SK-N-SH (cell line): ENCODE results near the gene PROSER3. TPM values are rescaled to one million over a fixed set of nuclear protein-coding genes. Genes with fewer than 3 reads are reported as not detected.

Source experiments
- CTCF ChIA-PET: fragments of 300-600, 350-600 bp; formaldehyde crosslinking; extraction: SDS; loops from one replicate; lab custom pipeline; 2021; lab: Yijun Ruan, JAX
- POLR2A ChIA-PET: fragments of 350-600 bp; sonication (Branson Sonifier 250); formaldehyde crosslinking; extraction: SDS; loops from one replicate; lab custom pipeline; 2020; ENCODE audit warnings: antibody characterized with exemption, inconsistent platforms; lab: Yijun Ruan, JAX
- DNase-seq: peaks from one replicate; pipeline ENCODE4 v3.0.0; 2012
- H2AFZ ChIP-seq: fragments of 200-600 bp; sonication (generic); 2 replicates; pipeline ENCODE4 v1.8.1; 2016; ENCODE audit warnings: antibody characterized with exemption, mild to moderate bottlenecking, low read depth
- H3F3A ChIP-seq: fragments of 200-600 bp; sonication (generic); replicated peaks from 2 replicates; pipeline ENCODE3; 2016; ENCODE audit warnings: antibody characterized with exemption, mild to moderate bottlenecking; ENCODE audit not compliant: insufficient read depth
- H3K27ac ChIP-seq, 2 experiments: fragments of 200-500 bp in 1 of 2; fragments of 200-600 bp in 1 of 2; sonication (Bioruptor generic) in 1 of 2; sonication (generic), shearing (Covaris generic) in 1 of 2; 2 replicates each; pipeline versions ENCODE4 v1.5.1 to v1.6.1; 2014 to 2016; ENCODE audit warnings: low read depth in 2 of 2, inconsistent platforms in 1 of 2, low read length in 1 of 2, mild to moderate bottlenecking in 1 of 2, mixed read lengths in 1 of 2
- H3K27me3 ChIP-seq: fragments of 200-600 bp; sonication (generic), shearing (Covaris generic); 2 replicates; pipeline ENCODE4 v1.6.1; 2016; ENCODE audit warnings: mixed run types; ENCODE audit not compliant: insufficient read depth
- H3K36me3 ChIP-seq, 2 experiments: fragments of 200-500 bp in 1 of 2; fragments of 200-600 bp in 1 of 2; sonication (Bioruptor generic) in 1 of 2; sonication (generic) in 1 of 2; replicated peaks in 1 of 2; 2 replicates each; pipeline versions ENCODE3 to v1.5.1; 2014 to 2016; ENCODE audit warnings: low read length in 1 of 2, mild to moderate bottlenecking in 1 of 2; ENCODE audit not compliant: insufficient read depth in 2 of 2, control insufficient read depth in 1 of 2
- H3K4me1 ChIP-seq, 2 experiments: fragments of 200-500 bp in 1 of 2; fragments of 200-600 bp in 1 of 2; sonication (Bioruptor generic) in 1 of 2; sonication (generic), shearing (Covaris generic) in 1 of 2; 2 replicates each; pipeline versions ENCODE4 v1.5.1 to v1.6.1; 2014 to 2016; ENCODE audit warnings: low read depth in 1 of 2, low read length in 1 of 2, mixed run types in 1 of 2; ENCODE audit not compliant: insufficient read depth in 2 of 2, control insufficient read depth in 1 of 2
- H3K4me2 ChIP-seq: fragments of 200-600 bp; sonication (generic), shearing (Covaris generic); 2 replicates; pipeline ENCODE4 v1.6.1; 2017; ENCODE audit warnings: mixed run types
- H3K4me3 ChIP-seq, 2 experiments: fragments of 200-500 bp in 1 of 2; fragments of 200-600 bp in 1 of 2; sonication (Bioruptor generic) in 1 of 2; sonication (generic), shearing (Covaris generic) in 1 of 2; 2 replicates each; pipeline versions ENCODE4 v1.5.1 to v1.8.1; 2014 to 2016; ENCODE audit warnings: low read depth in 2 of 2, inconsistent platforms in 1 of 2, low read length in 1 of 2, mild to moderate bottlenecking in 1 of 2, mixed read lengths in 1 of 2, moderate library complexity in 1 of 2
- H3K79me2 ChIP-seq: fragments of 200-600 bp; sonication (generic); 2 replicates; pipeline ENCODE4 v1.8.1; 2017; ENCODE audit warnings: mild to moderate bottlenecking; ENCODE audit not compliant: insufficient read depth
- H3K9ac ChIP-seq: fragments of 200-600 bp; sonication (generic); 2 replicates; pipeline ENCODE4 v1.6.1; 2017; ENCODE audit warnings: mixed run types
- H3K9me2 ChIP-seq: fragments of 200-600 bp; sonication (generic); 2 replicates; pipeline ENCODE4 v1.6.1; 2017; ENCODE audit warnings: mixed run types
- H3K9me3 ChIP-seq: fragments of 200-600 bp; sonication (generic); 2 replicates; pipeline ENCODE4 v1.6.1; 2017; ENCODE audit warnings: mixed run types, mild to moderate bottlenecking, moderate library complexity
- H4K20me1 ChIP-seq: fragments of 200-600 bp; sonication (generic); 2 replicates; pipeline ENCODE4 v1.6.1; 2017; ENCODE audit warnings: mild to moderate bottlenecking, mixed run types; ENCODE audit not compliant: insufficient read depth
- CTCF ChIP-seq: fragments of 200-600 bp; sonication (generic); IDR thresholded peaks from 2 replicates; pipeline ENCODE4 v1.6.1; 2017; ENCODE audit warnings: antibody characterized with exemption, mild to moderate bottlenecking, moderate library complexity
- FOSL2 ChIP-seq: IDR thresholded peaks from 2 replicates; pipeline ENCODE4 v1.4.0; 2012; ENCODE audit warnings: low read depth, mild to moderate bottlenecking, moderate library complexity, borderline replicate concordance
- FOXJ3 ChIP-seq: sonication (generic); formaldehyde crosslinking; IDR thresholded peaks from 2 replicates; pipeline ENCODE4 v1.5.1; 2020; ENCODE audit warnings: mild to moderate bottlenecking, missing genetic modification reagents
- GATA2 ChIP-seq: sonication (generic); formaldehyde crosslinking; IDR thresholded peaks from 2 replicates; pipeline ENCODE4 v1.5.0; 2020; ENCODE audit warnings: mild to moderate bottlenecking, missing genetic modification reagents
- IRF3 ChIP-seq: fragments of 150-350 bp; IDR thresholded peaks from 2 replicates; pipeline ENCODE4 v1.6.1; 2016; ENCODE audit warnings: mild to moderate bottlenecking, low read depth, low read length
- MEF2A ChIP-seq: IDR thresholded peaks from 2 replicates; pipeline ENCODE4 v1.4.0; 2012; ENCODE audit warnings: low read depth, borderline replicate concordance
- POLR2AphosphoS5 ChIP-seq: IDR thresholded peaks from 2 replicates; pipeline ENCODE4 v1.6.1; 2012; ENCODE audit warnings: low read depth, low read length
- SMC3 ChIP-seq: IDR thresholded peaks from 2 replicates; pipeline ENCODE4 v1.6.1; 2012; ENCODE audit warnings: low read depth, low read length, improper control_type of control experiment
- WGBS: methylation state at CpG from one replicate; pipeline ENCODE4 v1.1.6; 2017; ENCODE audit warnings: low lambda C conversion rate; 5-methylcytosine and 5-hydroxymethylcytosine counted together
- polyA plus RNA-seq, 3 experiments: library from polyadenylated mRNA; depleted of rRNA; stranded (reverse); fragments of >200 nt; gene quantifications; 2 replicates each; pipeline ENCODE4 v1.2.3, GENCODE V29; 2012

Gene PROSER3
- polyA plus RNA-seq, 1 of the 3 experiments (the other 2 are of a cell fraction), result 12.5 TPM

- Histone ChIP-seq H3K9me3 (no peaks in the 10 kb centered on the region), H3F3A (peaks cover 10% of the 10 kb centered on the region), H3K36me3 (peaks cover 5 to 28% of the 10 kb centered on the region in 2 experiments), H3K4me3 (no peak overlapping the region), H3K27me3 (no peaks in the 10 kb centered on the region), H3K4me1 (peaks cover 7 to 19% of the 10 kb centered on the region in 2 experiments; a peak in 3 of 4 replicates), H4K20me1 (peaks cover 4% of the 10 kb centered on the region), H3K4me2 (no peak overlapping the region), H3K27ac (no peak overlapping the region)
- POLR2A ChIA-PET, result no interaction called here
- 89% methylated on average over 4 of the region's 4 CpGs for WGBS
- TF ChIP-seq FOSL2 (peak; percentile 21; the same call in 1 of the 2 replicates), IRF3 (no peak), FOXJ3 (CRISPR knock-in tag) (no peak)
- TF ChIP-seq, all 33 proteins: peak for 1
- Histone ChIP-seq H3K9me2 (no peaks in the 10 kb centered on the region), H3K9ac (no peak overlapping the region), H3K79me2 (peaks cover 27% of the 10 kb centered on the region), H2AFZ (no peak overlapping the region)
- DNase-seq, result no peak
- CTCF ChIA-PET, result interaction anchor here (1.3 kb wide), 1 partner anchor 20 kb away, joined by 4 read pairs; no protein-coding TSS in a partner anchor
Measured at GRCh38 chr19:35760711-35761349, 2.9 kb downstream of the PROSER3 start.

- Histone ChIP-seq H3K27me3 (no peaks in the 10 kb centered on the region), H3K4me1 (peaks cover 0 to 2% of the 10 kb centered on the region in 2 experiments; a peak in 1 of 4 replicates), H3K4me2 (no peak overlapping the region), H3K79me2 (peaks cover 13% of the 10 kb centered on the region), H3K9ac (no peak overlapping the region), H3K9me3 (no peaks in the 10 kb centered on the region), H3F3A (no peaks in the 10 kb centered on the region), H2AFZ (no peak overlapping the region), H3K36me3 (peaks cover 9 to 28% of the 10 kb centered on the region in 2 experiments), H3K4me3 (no peak overlapping the region), H3K27ac (no peak overlapping the region), H4K20me1 (no peaks in the 10 kb centered on the region), H3K9me2 (no peaks in the 10 kb centered on the region)
- ChIA-PET POLR2A (interaction anchor here (1.0 to 1.5 kb wide), 3 partner anchors 8 to 24 kb away, joined by 3 read pairs; partner anchors contain the start of genes PSENEN and U2AF1L4), CTCF (interaction anchor here (1.1 kb wide), 1 partner anchor 11 kb away, joined by 3 read pairs; no protein-coding TSS in a partner anchor)
- 94% methylated on average over 17 of the region's 17 CpGs for WGBS
- DNase-seq, result no peak
- no peak for TF ChIP-seq MEF2A
Measured at GRCh38 chr19:35764432-35765315, 6.7 kb downstream of the PROSER3 start.

- H4K20me1 ChIP-seq, result no peaks in the 10 kb centered on the region
- H3K36me3 ChIP-seq, result peaks cover 9 to 12% of the 10 kb centered on the region in 2 experiments
- no peaks in the 10 kb centered on the region for H3K9me2 ChIP-seq
- DNase-seq, result no peak
- no peaks in the 10 kb centered on the region for H3K79me2 ChIP-seq
- H3K4me3 ChIP-seq, result no peak overlapping the region
- H2AFZ ChIP-seq, result no peak overlapping the region
- no peaks in the 10 kb centered on the region for H3F3A ChIP-seq
- no peak overlapping the region for H3K27ac ChIP-seq
- TF ChIP-seq SMC3 (no peak), FOSL2 (no peak), CTCF (no peak), IRF3 (no peak), POLR2AphosphoS5 (0 out of 2 replicates have a peak, but pooled peaks have one; percentile 4), GATA2 (CRISPR knock-in tag) (no peak)
- ChIA-PET CTCF (interaction anchor here (1.2 kb wide), 1 partner anchor 89 kb away, joined by 3 read pairs; no protein-coding TSS in a partner anchor), POLR2A (interaction anchor here (0.8 kb wide), 1 partner anchor 9 kb away, joined by 3 read pairs; the partner anchor contains the start of gene HSPB6)
- H3K4me2 ChIP-seq, result no peak overlapping the region
- no peak overlapping the region for H3K9ac ChIP-seq
- WGBS, result 93% methylated on average over 11 of the region's 11 CpGs
- H3K27me3 ChIP-seq, result no peaks in the 10 kb centered on the region
- H3K9me3 ChIP-seq, result no peaks in the 10 kb centered on the region
- no peaks in the 10 kb centered on the region for H3K4me1 ChIP-seq
Measured at GRCh38 chr19:35766571-35767104, 8.7 kb downstream of the PROSER3 start.
